K562 (cell line): ENCODE measurements around the gene XBP1. TPM values are rescaled to one million over a fixed set of nuclear protein-coding genes. Genes with fewer than 3 reads are reported as not detected.
A peak's percentile ranks its signal among the peaks of the same experiment; 100 is the strongest.

Experiments
- CBFA2T3 ChIP-seq: fragments of 450-650 bp; IDR thresholded peaks from 2 replicates; pipeline ENCODE4 v1.6.1; 2017
- HDAC3 ChIP-seq: fragments of 450-650 bp; IDR thresholded peaks from 2 replicates; pipeline ENCODE4 v1.6.1; 2018; ENCODE audit warnings: borderline replicate concordance, mild to moderate bottlenecking, moderate library complexity; ENCODE audit not compliant: partially characterized antibody
- HDGF ChIP-seq: fragments of 450-650 bp; IDR thresholded peaks from 2 replicates; pipeline ENCODE4 v1.6.1; 2016
- HLTF ChIP-seq: fragments of 450-650 bp; IDR thresholded peaks from 2 replicates; pipeline ENCODE4 v1.6.1; 2016
- KLF13 ChIP-seq: fragments of 450-650 bp; IDR thresholded peaks from 2 replicates; pipeline ENCODE4 v1.6.1; 2016; ENCODE audit warnings: missing genetic modification characterization, low read depth, mild to moderate bottlenecking, missing compliant biosample characterization, moderate library complexity, borderline replicate concordance
- NFRKB ChIP-seq: fragments of 450-650 bp; IDR thresholded peaks from 2 replicates; pipeline ENCODE4 v1.6.1; 2016; ENCODE audit warnings: low read depth
- PHB2 ChIP-seq: fragments of 450-650 bp; IDR thresholded peaks from 2 replicates; pipeline ENCODE4 v1.6.1; 2017; ENCODE audit warnings: low read depth
- POLR2G ChIP-seq: fragments of 200-400 bp; formaldehyde crosslinking; IDR thresholded peaks from 2 replicates; pipeline ENCODE4 v1.6.1; 2017; ENCODE audit warnings: low read depth, mild to moderate bottlenecking, antibody characterized with exemption, low read length, moderate library complexity
- RHOXF2B ChIP-seq: fragments of 250-450 bp; sonication (Bioruptor Pico); conservative IDR thresholded peaks from 2 replicates; pipeline ENCODE4 v1.5.1; 2021
- ZFP30 ChIP-seq: fragments of 250-450 bp; sonication (Bioruptor Pico); IDR thresholded peaks from 2 replicates; pipeline ENCODE4 v1.8.0; 2022; ENCODE audit warnings: moderate library complexity, mild to moderate bottlenecking, inconsistent platforms, borderline replicate concordance
- ZNF766 ChIP-seq: fragments of 200-800 bp; sonication (Bioruptor generic); conservative IDR thresholded peaks from 2 replicates; pipeline ENCODE4 v1.6.1; 2016; ENCODE audit warnings: missing genetic modification characterization, missing compliant biosample characterization
- polyA plus RNA-seq, 8 experiments: library from polyadenylated mRNA; depleted of rRNA in 4 of 8; stranded (reverse) in 5 of 8; unstranded in 3 of 8; fragments of >200 nt; fragmentation: Nextera tagmentation in 2 of 8; fragmentation: Illumina TruSeq in 1 of 8; extraction: Ambion mirVana in 2 of 8; extraction: Trizol in 1 of 8; gene quantifications; 2 replicates each; pipeline versions ENCODE4 v1.2.1 to v1.2.3, GENCODE V29; 2011 to 2014; ENCODE audit warnings: inconsistent platforms in 1 of 8, missing spikeins in 1 of 8
- total RNA-seq, 7 experiments: library from RNA; depleted of rRNA in 6 of 7; stranded (reverse); fragments of >200 nt in 6 of 7; fragmentation: Illumina TruSeq in 2 of 7; extraction: Trizol in 2 of 7; gene quantifications; 2 replicates each; pipeline versions ENCODE4 v1.2.1 to v1.2.3, GENCODE V29; 2011 to 2021; ENCODE audit warnings: low replicate concordance in 1 of 7
- TF ChIP-seq, protein P1 (sequence below): fragments of 450-650 bp; IDR thresholded peaks from 2 replicates; pipeline ENCODE4 v1.6.1; 2016; ENCODE audit warnings: mild to moderate bottlenecking, moderate library complexity
- TF ChIP-seq, protein P2 (sequence below): fragments of 450-650 bp; formaldehyde crosslinking; IDR thresholded peaks from 2 replicates; pipeline ENCODE4 v1.4.0; 2020; ENCODE audit warnings: mild to moderate bottlenecking, mixed read lengths

The XBP1 gene
- total and polyA plus RNA-seq, 9 of the 15 experiments (the other 6 are each of a cell fraction or from before 2014, with no cell fraction given), result 25.0 to 218 (median 94.6) TPM

DNA sequence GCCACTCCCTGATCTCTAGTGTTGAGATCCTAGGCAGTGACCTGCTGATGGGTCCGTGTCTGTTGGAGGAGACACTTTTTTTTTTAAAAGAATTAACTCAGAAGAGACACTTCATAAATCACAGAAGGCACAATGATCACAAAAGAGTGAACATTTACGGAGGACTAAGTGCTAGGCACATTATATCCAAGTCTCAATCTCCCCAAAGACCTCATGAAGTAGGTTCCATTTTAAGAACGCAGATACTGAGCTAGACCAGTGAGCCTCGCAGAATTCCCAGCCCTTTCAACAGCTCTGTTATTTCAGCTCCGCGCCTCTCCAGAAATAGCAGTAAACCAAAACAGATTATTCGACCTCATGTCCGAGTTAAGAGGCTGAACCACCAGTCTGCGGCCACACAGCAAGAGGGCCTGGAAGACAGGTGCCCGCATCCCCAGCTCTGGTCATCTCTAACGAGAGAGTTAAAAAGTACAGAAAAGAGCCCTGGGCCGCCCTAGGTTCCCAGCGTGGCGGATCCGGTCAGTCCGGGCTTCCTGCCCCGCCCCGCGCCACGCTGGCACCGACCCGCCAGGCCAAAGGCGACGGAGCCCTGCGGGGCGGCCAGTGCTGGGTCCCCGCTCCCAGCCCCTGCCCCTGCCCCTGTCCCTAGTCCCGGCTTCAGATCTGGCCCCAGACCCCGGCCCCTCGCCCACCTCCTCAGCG lies 612 bp downstream of the XBP1 start (continued):
- TF ChIP-seq, protein P1, sequence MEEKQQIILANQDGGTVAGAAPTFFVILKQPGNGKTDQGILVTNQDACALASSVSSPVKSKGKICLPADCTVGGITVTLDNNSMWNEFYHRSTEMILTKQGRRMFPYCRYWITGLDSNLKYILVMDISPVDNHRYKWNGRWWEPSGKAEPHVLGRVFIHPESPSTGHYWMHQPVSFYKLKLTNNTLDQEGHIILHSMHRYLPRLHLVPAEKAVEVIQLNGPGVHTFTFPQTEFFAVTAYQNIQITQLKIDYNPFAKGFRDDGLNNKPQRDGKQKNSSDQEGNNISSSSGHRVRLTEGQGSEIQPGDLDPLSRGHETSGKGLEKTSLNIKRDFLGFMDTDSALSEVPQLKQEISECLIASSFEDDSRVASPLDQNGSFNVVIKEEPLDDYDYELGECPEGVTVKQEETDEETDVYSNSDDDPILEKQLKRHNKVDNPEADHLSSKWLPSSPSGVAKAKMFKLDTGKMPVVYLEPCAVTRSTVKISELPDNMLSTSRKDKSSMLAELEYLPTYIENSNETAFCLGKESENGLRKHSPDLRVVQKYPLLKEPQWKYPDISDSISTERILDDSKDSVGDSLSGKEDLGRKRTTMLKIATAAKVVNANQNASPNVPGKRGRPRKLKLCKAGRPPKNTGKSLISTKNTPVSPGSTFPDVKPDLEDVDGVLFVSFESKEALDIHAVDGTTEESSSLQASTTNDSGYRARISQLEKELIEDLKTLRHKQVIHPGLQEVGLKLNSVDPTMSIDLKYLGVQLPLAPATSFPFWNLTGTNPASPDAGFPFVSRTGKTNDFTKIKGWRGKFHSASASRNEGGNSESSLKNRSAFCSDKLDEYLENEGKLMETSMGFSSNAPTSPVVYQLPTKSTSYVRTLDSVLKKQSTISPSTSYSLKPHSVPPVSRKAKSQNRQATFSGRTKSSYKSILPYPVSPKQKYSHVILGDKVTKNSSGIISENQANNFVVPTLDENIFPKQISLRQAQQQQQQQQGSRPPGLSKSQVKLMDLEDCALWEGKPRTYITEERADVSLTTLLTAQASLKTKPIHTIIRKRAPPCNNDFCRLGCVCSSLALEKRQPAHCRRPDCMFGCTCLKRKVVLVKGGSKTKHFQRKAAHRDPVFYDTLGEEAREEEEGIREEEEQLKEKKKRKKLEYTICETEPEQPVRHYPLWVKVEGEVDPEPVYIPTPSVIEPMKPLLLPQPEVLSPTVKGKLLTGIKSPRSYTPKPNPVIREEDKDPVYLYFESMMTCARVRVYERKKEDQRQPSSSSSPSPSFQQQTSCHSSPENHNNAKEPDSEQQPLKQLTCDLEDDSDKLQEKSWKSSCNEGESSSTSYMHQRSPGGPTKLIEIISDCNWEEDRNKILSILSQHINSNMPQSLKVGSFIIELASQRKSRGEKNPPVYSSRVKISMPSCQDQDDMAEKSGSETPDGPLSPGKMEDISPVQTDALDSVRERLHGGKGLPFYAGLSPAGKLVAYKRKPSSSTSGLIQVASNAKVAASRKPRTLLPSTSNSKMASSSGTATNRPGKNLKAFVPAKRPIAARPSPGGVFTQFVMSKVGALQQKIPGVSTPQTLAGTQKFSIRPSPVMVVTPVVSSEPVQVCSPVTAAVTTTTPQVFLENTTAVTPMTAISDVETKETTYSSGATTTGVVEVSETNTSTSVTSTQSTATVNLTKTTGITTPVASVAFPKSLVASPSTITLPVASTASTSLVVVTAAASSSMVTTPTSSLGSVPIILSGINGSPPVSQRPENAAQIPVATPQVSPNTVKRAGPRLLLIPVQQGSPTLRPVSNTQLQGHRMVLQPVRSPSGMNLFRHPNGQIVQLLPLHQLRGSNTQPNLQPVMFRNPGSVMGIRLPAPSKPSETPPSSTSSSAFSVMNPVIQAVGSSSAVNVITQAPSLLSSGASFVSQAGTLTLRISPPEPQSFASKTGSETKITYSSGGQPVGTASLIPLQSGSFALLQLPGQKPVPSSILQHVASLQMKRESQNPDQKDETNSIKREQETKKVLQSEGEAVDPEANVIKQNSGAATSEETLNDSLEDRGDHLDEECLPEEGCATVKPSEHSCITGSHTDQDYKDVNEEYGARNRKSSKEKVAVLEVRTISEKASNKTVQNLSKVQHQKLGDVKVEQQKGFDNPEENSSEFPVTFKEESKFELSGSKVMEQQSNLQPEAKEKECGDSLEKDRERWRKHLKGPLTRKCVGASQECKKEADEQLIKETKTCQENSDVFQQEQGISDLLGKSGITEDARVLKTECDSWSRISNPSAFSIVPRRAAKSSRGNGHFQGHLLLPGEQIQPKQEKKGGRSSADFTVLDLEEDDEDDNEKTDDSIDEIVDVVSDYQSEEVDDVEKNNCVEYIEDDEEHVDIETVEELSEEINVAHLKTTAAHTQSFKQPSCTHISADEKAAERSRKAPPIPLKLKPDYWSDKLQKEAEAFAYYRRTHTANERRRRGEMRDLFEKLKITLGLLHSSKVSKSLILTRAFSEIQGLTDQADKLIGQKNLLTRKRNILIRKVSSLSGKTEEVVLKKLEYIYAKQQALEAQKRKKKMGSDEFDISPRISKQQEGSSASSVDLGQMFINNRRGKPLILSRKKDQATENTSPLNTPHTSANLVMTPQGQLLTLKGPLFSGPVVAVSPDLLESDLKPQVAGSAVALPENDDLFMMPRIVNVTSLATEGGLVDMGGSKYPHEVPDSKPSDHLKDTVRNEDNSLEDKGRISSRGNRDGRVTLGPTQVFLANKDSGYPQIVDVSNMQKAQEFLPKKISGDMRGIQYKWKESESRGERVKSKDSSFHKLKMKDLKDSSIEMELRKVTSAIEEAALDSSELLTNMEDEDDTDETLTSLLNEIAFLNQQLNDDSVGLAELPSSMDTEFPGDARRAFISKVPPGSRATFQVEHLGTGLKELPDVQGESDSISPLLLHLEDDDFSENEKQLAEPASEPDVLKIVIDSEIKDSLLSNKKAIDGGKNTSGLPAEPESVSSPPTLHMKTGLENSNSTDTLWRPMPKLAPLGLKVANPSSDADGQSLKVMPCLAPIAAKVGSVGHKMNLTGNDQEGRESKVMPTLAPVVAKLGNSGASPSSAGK, result no peak
- no peak for TF ChIP-seq ZNF766 (CRISPR knock-in tag)
- TF ChIP-seq HDGF, result 0 out of 2 replicates have a peak, but pooled peaks have one; percentile 12
- no peak for TF ChIP-seq HLTF
- TF ChIP-seq NFRKB, result peak; percentile 66; the same call in 1 of the 2 replicates
- no peak for TF ChIP-seq PHB2
- no peak for TF ChIP-seq KLF13 (tag)
- TF ChIP-seq, protein P2, sequence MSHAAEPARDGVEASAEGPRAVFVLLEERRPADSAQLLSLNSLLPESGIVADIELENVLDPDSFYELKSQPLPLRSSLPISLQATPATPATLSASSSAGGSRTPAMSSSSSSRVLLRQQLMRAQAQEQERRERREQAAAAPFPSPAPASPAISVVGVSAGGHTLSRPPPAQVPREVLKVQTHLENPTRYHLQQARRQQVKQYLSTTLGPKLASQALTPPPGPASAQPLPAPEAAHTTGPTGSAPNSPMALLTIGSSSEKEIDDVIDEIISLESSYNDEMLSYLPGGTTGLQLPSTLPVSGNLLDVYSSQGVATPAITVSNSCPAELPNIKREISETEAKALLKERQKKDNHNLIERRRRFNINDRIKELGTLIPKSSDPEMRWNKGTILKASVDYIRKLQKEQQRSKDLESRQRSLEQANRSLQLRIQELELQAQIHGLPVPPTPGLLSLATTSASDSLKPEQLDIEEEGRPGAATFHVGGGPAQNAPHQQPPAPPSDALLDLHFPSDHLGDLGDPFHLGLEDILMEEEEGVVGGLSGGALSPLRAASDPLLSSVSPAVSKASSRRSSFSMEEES (CRISPR knock-in tag), result no peak
- TF ChIP-seq CBFA2T3, result no peak
- no peak for TF ChIP-seq RHOXF2B
- TF ChIP-seq HDAC3, result no peak
- TF ChIP-seq POLR2G, result no peak
- no peak for TF ChIP-seq ZFP30
